GM18507 (cell line): ENCODE measurements around the gene LAIR1.
"Not testable (repeated sequence)": the region's sequence is repeated elsewhere in the genome, so short reads cannot be mapped to it uniquely, and the experiment has no call there.

Experiments used
- DNase-seq: peaks from one replicate; pipeline ENCODE4 v3.0.0; 2011; ENCODE audit warnings: low read depth; ENCODE audit not compliant: insufficient read length; ENCODE audit errors: extremely low spot score
- FAIRE-seq: peaks from 2 replicates; lab custom pipeline; 2011; peaks lifted over from hg19 to GRCh38; lab: Jason Lieb, UNC

The LAIR1 gene

GRCh38 chr19:54380897-54381296 is 16.2 kb upstream of the LAIR1 start:
- FAIRE-seq (no peak), DNase-seq (no peak)

- no peak for FAIRE-seq
- no peak for DNase-seq
Observed at GRCh38 chr19:54379187-54379678, 14.5 kb upstream of the LAIR1 start.

- DNase-seq, result no peak
- FAIRE-seq, result peak; percentile 49
Observed at GRCh38 chr19:54376610-54377285, 12.0 kb upstream of the LAIR1 start.

GRCh38 chr19:54375181-54375938 is 10.6 kb upstream of the LAIR1 start:
- not testable (repeated sequence) for DNase-seq, FAIRE-seq

- DNase-seq, result no peak
Observed at GRCh38 chr19:54373781-54374631, 9.3 kb upstream of the LAIR1 start.

GRCh38 chr19:54371453-54371852 is 6.7 kb upstream of the LAIR1 start:
- FAIRE-seq, DNase-seq: not testable (repeated sequence)

More at GRCh38 chr19:54373781-54374631, 9.3 kb upstream of the LAIR1 start:
- peak; percentile 55 for FAIRE-seq

GRCh38 chr19:54370434-54370796 is 5.7 kb upstream of the LAIR1 start:
- FAIRE-seq, result peak; percentile 59
- DNase-seq, result not testable (repeated sequence)

GRCh38 chr19:54369688-54370433 is 5.1 kb upstream of the LAIR1 start:
- not testable (repeated sequence) for DNase-seq, FAIRE-seq

GRCh38 chr19:54369082-54369687 is 4.5 kb upstream of the LAIR1 start:
- FAIRE-seq, result no peak
- DNase-seq, result no peak

- FAIRE-seq, result no peak
Observed at GRCh38 chr19:54366811-54367210, 2.1 kb upstream of the LAIR1 start.

GRCh38 chr19:54365798-54366197 is 1.1 kb upstream of the LAIR1 start:
- not testable (repeated sequence) for FAIRE-seq, DNase-seq

More at GRCh38 chr19:54366811-54367210, 2.1 kb upstream of the LAIR1 start:
- no peak for DNase-seq

- DNase-seq, result not testable (repeated sequence)
- peak; percentile 94 for FAIRE-seq
Observed at GRCh38 chr19:54361680-54362422, 2.9 kb downstream of the LAIR1 start.

GRCh38 chr19:54359149-54359820 is 5.4 kb downstream of the LAIR1 start:
- DNase-seq, result not testable (repeated sequence)
- FAIRE-seq, result peak; percentile 95

GRCh38 chr19:54357381-54357780 is 7.3 kb downstream of the LAIR1 start:
- DNase-seq, result no peak
- FAIRE-seq, result no peak

GRCh38 chr19:54356444-54357056 is 8.2 kb downstream of the LAIR1 start:
- FAIRE-seq (no peak), DNase-seq (no peak)

- no peak for FAIRE-seq
- DNase-seq, result no peak
Observed at GRCh38 chr19:54355675-54356074, 9.1 kb downstream of the LAIR1 start.

- no peak for DNase-seq
- no peak for FAIRE-seq
Observed at GRCh38 chr19:54354761-54355160, 10.0 kb downstream of the LAIR1 start.
